Urinary bladder (tissue), 4 donors: ENCODE data around the gene NPHS1. TPM values are rescaled to one million over a fixed set of nuclear protein-coding genes. Genes with fewer than 3 reads are reported as not detected.

Experiments used
- DNase-seq: peaks from one replicate; pipeline ENCODE4 v3.0.0-alpha.2; 2015; ENCODE audit errors: extremely low spot score
- H3K27ac ChIP-seq: one replicate; pipeline ENCODE4 v1.5.1; 2013; ENCODE audit warnings: low read depth, mild to moderate bottlenecking, moderate library complexity
- H3K36me3 ChIP-seq: one replicate; pipeline ENCODE4 v1.6.1; 2013; ENCODE audit warnings: mild to moderate bottlenecking, moderate library complexity; ENCODE audit not compliant: insufficient read depth
- H3K4me1 ChIP-seq: one replicate; pipeline ENCODE4 v1.6.1; 2013; ENCODE audit warnings: mild to moderate bottlenecking, moderate library complexity; ENCODE audit not compliant: insufficient read depth
- H3K4me3 ChIP-seq: one replicate; pipeline ENCODE4 v1.5.1; 2013; ENCODE audit warnings: low read depth, low read length
- WGBS: extraction: QIAGEN DNeasy Blood & Tissue Kit; methylation state at CpG from one replicate; pipeline ENCODE4 v1.1.7; 2013; 5-methylcytosine and 5-hydroxymethylcytosine counted together
- polyA plus RNA-seq: library from polyadenylated mRNA; stranded (reverse); fragments of 200-250 nt; gene quantifications from one replicate; pipeline ENCODE4 v1.2.3, GENCODE V29; 2013
- total RNA-seq: library from RNA; depleted of rRNA; stranded (reverse); fragments of >200 nt; gene quantifications from one replicate; pipeline ENCODE4 v1.2.3, GENCODE V29; 2014
- donor health status: healthy with polysubstance abuse.
- donor health status: healthy.

NPHS1 gene
- total and polyA plus RNA-seq, 2 donors = 0.05 TPM; not detected in 1

GRCh38 chr19:35788205-35788960 is 63.9 kb downstream of the NPHS1 start:
- H3K36me3 ChIP-seq = no peaks in the 10 kb centered on the region
- no peak overlapping the region for H3K4me3 ChIP-seq
- no peak for DNase-seq
- WGBS = 76% methylated on average over 12 of the region's 12 CpGs
- no peaks in the 10 kb centered on the region for H3K4me1 ChIP-seq
- no peak overlapping the region for H3K27ac ChIP-seq

GRCh38 chr19:35787227-35787799 is 65.0 kb downstream of the NPHS1 start:
- no peak overlapping the region for H3K4me3 ChIP-seq
- 93% methylated on average over 15 of the region's 15 CpGs for WGBS
- H3K4me1 ChIP-seq = no peaks in the 10 kb centered on the region
- no peak overlapping the region for H3K27ac ChIP-seq
- DNase-seq = no peak
- H3K36me3 ChIP-seq = no peaks in the 10 kb centered on the region

- Histone ChIP-seq H3K27ac (no peak overlapping the region), H3K4me3 (no peak overlapping the region), H3K36me3 (no peaks in the 10 kb centered on the region), H3K4me1 (no peaks in the 10 kb centered on the region)
- WGBS = 90% methylated on average over 31 of the region's 31 CpGs
- DNase-seq = no peak
Measured at GRCh38 chr19:35786299-35787160, 65.8 kb downstream of the NPHS1 start.

- Histone ChIP-seq H3K36me3 (no peaks in the 10 kb centered on the region), H3K4me1 (no peaks in the 10 kb centered on the region), H3K27ac (no peak overlapping the region), H3K4me3 (no peak overlapping the region)
- DNase-seq = no peak
- WGBS = 85% methylated on average over 10 of the region's 10 CpGs
Measured at GRCh38 chr19:35785339-35785627, 67.0 kb downstream of the NPHS1 start.

GRCh38 chr19:35784503-35785338 is 67.6 kb downstream of the NPHS1 start:
- no peaks in the 10 kb centered on the region for H3K36me3 ChIP-seq
- no peak overlapping the region for H3K27ac ChIP-seq
- WGBS = 79% methylated on average over 45 of the region's 45 CpGs
- no peak overlapping the region for H3K4me3 ChIP-seq
- no peak for DNase-seq
- H3K4me1 ChIP-seq = no peaks in the 10 kb centered on the region

GRCh38 chr19:35783469-35784434 is 68.6 kb downstream of the NPHS1 start:
- Histone ChIP-seq H3K4me3 (no peak overlapping the region), H3K4me1 (no peaks in the 10 kb centered on the region), H3K27ac (no peak overlapping the region), H3K36me3 (no peaks in the 10 kb centered on the region)
- WGBS = 82% methylated on average over 28 of the region's 28 CpGs
- DNase-seq = no peak

- no peak overlapping the region for H3K27ac ChIP-seq
- WGBS = 94% methylated on average over 12 of the region's 12 CpGs
- no peaks in the 10 kb centered on the region for H3K36me3 ChIP-seq
Measured at GRCh38 chr19:35782589-35782988, 69.7 kb downstream of the NPHS1 start.

GRCh38 chr19:35781650-35782049 is 70.7 kb downstream of the NPHS1 start:
- 75% methylated on average over 9 of the region's 9 CpGs for WGBS
- Histone ChIP-seq H3K4me1 (no peaks in the 10 kb centered on the region), H3K36me3 (no peaks in the 10 kb centered on the region), H3K27ac (no peak overlapping the region), H3K4me3 (no peak overlapping the region)
- no peak for DNase-seq

More at GRCh38 chr19:35782589-35782988, 69.7 kb downstream of the NPHS1 start:
- no peak for DNase-seq
- Histone ChIP-seq H3K4me1 (no peaks in the 10 kb centered on the region), H3K4me3 (no peak overlapping the region)

GRCh38 chr19:35780717-35781116 is 71.6 kb downstream of the NPHS1 start:
- Histone ChIP-seq H3K36me3 (no peaks in the 10 kb centered on the region), H3K4me1 (no peaks in the 10 kb centered on the region), H3K4me3 (no peak overlapping the region), H3K27ac (no peak overlapping the region)
- DNase-seq = no peak
- WGBS = 95% methylated on average over 20 of the region's 20 CpGs

GRCh38 chr19:35780058-35780457 is 72.2 kb downstream of the NPHS1 start:
- WGBS = 91% methylated on average over 16 of the region's 16 CpGs
- no peak overlapping the region for H3K4me3 ChIP-seq
- H3K27ac ChIP-seq = no peak overlapping the region
- no peaks in the 10 kb centered on the region for H3K4me1 ChIP-seq
- no peaks in the 10 kb centered on the region for H3K36me3 ChIP-seq
- no peak for DNase-seq

- no peaks in the 10 kb centered on the region for H3K4me1 ChIP-seq
- H3K27ac ChIP-seq = no peak overlapping the region
- H3K36me3 ChIP-seq = no peaks in the 10 kb centered on the region
- no peak overlapping the region for H3K4me3 ChIP-seq
- 93% methylated on average over 8 of the region's 8 CpGs for WGBS
- DNase-seq = no peak
Measured at GRCh38 chr19:35779033-35779432, 73.3 kb downstream of the NPHS1 start.

- Histone ChIP-seq H3K36me3 (no peaks in the 10 kb centered on the region), H3K4me3 (no peak overlapping the region), H3K27ac (no peak overlapping the region), H3K4me1 (no peaks in the 10 kb centered on the region)
- DNase-seq = no peak
- 75% methylated on average over 7 of the region's 7 CpGs for WGBS
Measured at GRCh38 chr19:35777961-35778360, 74.3 kb downstream of the NPHS1 start.
